ENCODE data around the gene MAPRE3. TPM values are rescaled to one million over a fixed set of nuclear protein-coding genes. Genes with fewer than 3 reads are reported as not detected.

The MAPRE3 gene
- total RNA-seq, 1 experiment from 2014 or later = 11.6 TPM

GRCh38 chr2:26957534-26957933, 12.9 kb upstream of the MAPRE3 start:
- no peaks in the 10 kb centered on the region for H3K4me1 ChIP-seq (ENCODE audit: control insufficient read depth, insufficient read depth, low read length)
- H3K9me3 ChIP-seq (ENCODE audit: control insufficient read depth, insufficient read depth, low read depth, low read length) = no peaks in the 10 kb centered on the region
- TF ChIP-seq CTCF (IDR thresholded peaks at IDR 0.05) = no peak
- no peak for TF ChIP-seq POLR2AphosphoS5 (IDR thresholded peaks at IDR 0.05; ENCODE audit: low read depth, low read length)
- TF ChIP-seq TCF7L2 (IDR thresholded peaks at IDR 0.05; ENCODE audit: low read depth, low read length) = no peak
- no peak for TF ChIP-seq REST (IDR thresholded peaks at IDR 0.05; ENCODE audit: insufficient read depth in 1 of 2, low read depth in 2 of 2, low read length in 1 of 2)
- TF ChIP-seq SIN3A (IDR thresholded peaks at IDR 0.05; ENCODE audit: borderline replicate concordance, insufficient read depth, low read depth, low read length) = no peak
- POLR2A ChIA-PET = interaction anchor here (0.7 kb wide), 1 partner anchor 576 kb away, joined by 3 read pairs; no protein-coding TSS in a partner anchor
- no TSS peak for BruUV-seq (replicated peaks)
- H3K4me3 ChIP-seq (ENCODE audit: low read depth in 2 of 2, low read length in 2 of 2) = no peak overlapping the region
- ATAC-seq (no peak), DNase-seq (ENCODE audit: low read depth, low spot score) (no peak)
- no peaks in the 10 kb centered on the region for H3K36me3 ChIP-seq (ENCODE audit: control insufficient read depth, insufficient read depth, low read length)
- intact Hi-C loops (cut with micrococcal nuclease; ENCODE audit: unreplicated experiment) = no loop called here
- in situ Hi-C loops (cut with HindIII; ENCODE audit: low pct_unique_long_range_greater_than_20kb, low sequenced_read_pairs) = no loop called here
- CTCF ChIA-PET = no interaction called here
- peaks cover 24% of the 10 kb centered on the region for H3K27me3 ChIP-seq (ENCODE audit: control insufficient read depth, insufficient read depth, low read length)
- H3K27ac ChIP-seq (ENCODE audit: low read length) = no peak overlapping the region

- H3K27me3 ChIP-seq (ENCODE audit: control insufficient read depth, insufficient read depth, low read length) = peaks cover 19% of the 10 kb centered on the region
- no peak for TF ChIP-seq CTCF (IDR thresholded peaks at IDR 0.05)
- TF ChIP-seq REST (IDR thresholded peaks at IDR 0.05; ENCODE audit: insufficient read depth in 1 of 2, low read depth in 2 of 2, low read length in 1 of 2) = no peak
- no peak for TF ChIP-seq POLR2AphosphoS5 (IDR thresholded peaks at IDR 0.05; ENCODE audit: low read depth, low read length)
- no peak for TF ChIP-seq SIN3A (IDR thresholded peaks at IDR 0.05; ENCODE audit: borderline replicate concordance, insufficient read depth, low read depth, low read length)
- TF ChIP-seq TCF7L2 (IDR thresholded peaks at IDR 0.05; ENCODE audit: low read depth, low read length) = no peak
- ATAC-seq (no peak), DNase-seq (ENCODE audit: low read depth, low spot score) (no peak)
- in situ Hi-C loops (cut with HindIII; ENCODE audit: low pct_unique_long_range_greater_than_20kb, low sequenced_read_pairs) (no loop called here), intact Hi-C loops (cut with micrococcal nuclease; ENCODE audit: unreplicated experiment) (no loop called here)
- H3K27ac ChIP-seq (ENCODE audit: low read length) = no peak overlapping the region
- no peaks in the 10 kb centered on the region for H3K36me3 ChIP-seq (ENCODE audit: control insufficient read depth, insufficient read depth, low read length)
- no peaks in the 10 kb centered on the region for H3K4me1 ChIP-seq (ENCODE audit: control insufficient read depth, insufficient read depth, low read length)
- no peak overlapping the region for H3K4me3 ChIP-seq (ENCODE audit: low read depth in 2 of 2, low read length in 2 of 2)
- ChIA-PET CTCF (interaction anchor here (0.6 to 0.7 kb wide), 3 partner anchors 10 to 117 kb away, joined by 3 to 7 read pairs (median 6); no protein-coding TSS in a partner anchor), POLR2A (no interaction called here)
- no TSS peak for BruUV-seq (replicated peaks)
- no peaks in the 10 kb centered on the region for H3K9me3 ChIP-seq (ENCODE audit: control insufficient read depth, insufficient read depth, low read depth, low read length)
Measured at GRCh38 chr2:26959331-26959730, 11.1 kb upstream of the MAPRE3 start.
